Stimulated activated CD8-positive, alpha-beta memory T cell treated with anti-CD3 and anti-CD28 coated beads, Interleukin-15, amount 100 ng/mL, for 24 hours (primary cell): ENCODE results near the gene DDX53.

Experiments used
- DNase-seq: peaks from one replicate; pipeline ENCODE4 v3.0.0-alpha.2; 2020; ENCODE audit warnings: low read depth

DDX53 gene

GRCh38 chrX:23052324-23052723, 52.6 kb downstream of the DDX53 start:
- DNase-seq = no peak
